IPS-18c (cell line): ENCODE measurements around the gene CBLN3.

Experiments
- H3K4me3 ChIP-seq: 2 replicates; pipeline ENCODE4 v1.7.0; 2013; ENCODE audit warnings: low read depth, mild to moderate bottlenecking, low read length, moderate library complexity; ENCODE audit not compliant: insufficient read depth
- H3K9me3 ChIP-seq: one replicate; pipeline ENCODE4 v1.6.1; 2013; ENCODE audit warnings: mild to moderate bottlenecking, low read length, moderate library complexity; ENCODE audit not compliant: control insufficient read depth, insufficient read depth

CBLN3 gene

DNA sequence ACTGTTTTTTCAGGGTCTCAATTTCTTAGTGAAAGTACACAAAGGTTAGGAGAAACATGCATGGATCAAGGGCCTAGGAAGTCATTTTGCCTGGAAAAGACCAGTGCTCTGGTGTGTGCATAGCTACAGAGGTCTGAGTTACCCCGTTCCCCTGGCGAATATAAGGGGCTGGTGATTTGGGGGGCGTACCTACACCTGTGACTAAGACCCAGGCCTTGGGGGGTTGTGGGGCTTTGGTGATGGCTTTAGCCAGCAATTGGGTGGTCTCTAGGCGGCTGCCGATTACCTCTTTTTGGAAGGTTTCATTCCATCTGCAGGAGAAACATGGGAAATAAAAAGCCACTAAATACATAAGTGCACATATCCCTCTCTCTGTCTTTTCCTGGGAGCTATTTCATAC lies 12.0 kb upstream of the CBLN3 start:
- peak overlapping the region; percentile 87; the same call in 1 of the 2 replicates for H3K4me3 ChIP-seq
- no peaks in the 10 kb centered on the region for H3K9me3 ChIP-seq

DNA sequence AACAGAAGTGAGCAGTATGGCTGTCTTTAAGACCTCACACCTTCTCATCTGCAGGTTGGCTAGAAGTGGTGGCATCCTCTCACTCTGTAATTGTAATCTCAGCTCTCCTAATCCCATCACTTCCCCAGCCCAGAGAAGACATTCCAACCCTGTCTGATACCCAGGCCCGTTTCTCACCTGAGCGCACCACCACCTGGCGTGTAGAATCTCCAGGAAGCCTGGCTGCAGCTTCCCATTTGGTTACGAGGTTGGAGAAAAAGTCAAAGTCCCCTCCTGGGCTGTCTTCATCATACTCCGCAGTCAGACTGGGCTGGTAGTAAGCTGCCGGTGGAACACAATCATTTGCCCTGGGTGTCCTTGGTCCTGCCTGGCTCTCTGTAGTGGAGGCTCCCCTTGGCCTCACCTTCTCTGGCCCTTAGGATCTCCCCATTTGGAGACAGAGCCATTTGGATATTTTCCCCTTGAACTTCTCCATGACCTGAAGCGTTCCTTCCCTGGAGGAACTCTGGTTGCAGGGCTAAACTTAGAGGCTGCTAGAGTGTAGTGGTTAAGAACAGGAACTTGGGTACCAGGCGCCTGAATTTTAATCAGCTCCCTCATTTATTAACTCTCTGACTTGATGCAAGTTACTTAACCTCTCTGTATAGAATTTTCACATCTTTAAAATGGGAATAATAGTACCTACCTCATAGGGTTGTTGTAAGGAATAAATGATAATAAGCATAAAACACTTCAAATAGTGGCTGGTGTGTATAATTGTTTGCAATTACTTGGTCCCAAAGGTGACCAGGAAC lies 11.3 kb upstream of the CBLN3 start:
- Histone ChIP-seq H3K4me3 (no peak overlapping the region), H3K9me3 (no peaks in the 10 kb centered on the region)

DNA sequence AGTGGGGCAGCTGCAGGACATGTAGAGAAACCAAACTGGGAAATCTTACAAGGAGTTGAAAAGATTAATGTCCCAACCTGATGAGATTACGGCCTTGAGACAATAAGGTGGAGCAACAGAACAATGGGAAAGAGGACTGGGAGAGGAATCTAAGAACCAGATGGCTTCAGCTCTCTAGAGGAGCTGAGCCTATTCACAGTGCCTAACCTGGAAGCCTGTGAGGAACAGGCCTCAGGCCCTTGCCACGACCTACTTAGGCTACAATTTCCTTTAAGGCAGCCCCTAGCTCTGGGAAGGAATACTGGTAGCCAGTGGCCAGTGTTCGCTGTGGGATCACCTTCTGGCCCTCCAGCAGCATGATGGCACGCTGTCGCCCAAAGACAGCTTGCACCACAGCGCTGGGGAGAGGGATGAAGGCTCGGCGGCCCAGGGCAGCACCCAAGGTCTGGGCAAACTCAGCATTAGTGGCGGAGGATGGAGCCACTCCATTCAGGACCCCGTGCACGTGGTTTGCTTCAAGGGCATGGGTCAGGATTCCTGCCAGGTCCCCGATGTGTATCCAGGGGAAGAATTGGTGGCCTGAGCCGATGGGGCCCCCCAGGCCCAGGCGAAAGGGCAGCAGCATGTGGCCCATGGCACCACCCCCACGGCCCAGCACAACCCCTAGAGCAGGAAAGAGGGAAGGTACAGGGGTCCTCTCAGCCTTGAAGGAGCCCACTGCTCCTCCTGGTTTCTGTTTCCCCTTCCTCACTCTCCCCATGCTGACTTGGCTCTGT lies 10.6 kb upstream of the CBLN3 start:
- H3K4me3 ChIP-seq: no peak overlapping the region

DNA sequence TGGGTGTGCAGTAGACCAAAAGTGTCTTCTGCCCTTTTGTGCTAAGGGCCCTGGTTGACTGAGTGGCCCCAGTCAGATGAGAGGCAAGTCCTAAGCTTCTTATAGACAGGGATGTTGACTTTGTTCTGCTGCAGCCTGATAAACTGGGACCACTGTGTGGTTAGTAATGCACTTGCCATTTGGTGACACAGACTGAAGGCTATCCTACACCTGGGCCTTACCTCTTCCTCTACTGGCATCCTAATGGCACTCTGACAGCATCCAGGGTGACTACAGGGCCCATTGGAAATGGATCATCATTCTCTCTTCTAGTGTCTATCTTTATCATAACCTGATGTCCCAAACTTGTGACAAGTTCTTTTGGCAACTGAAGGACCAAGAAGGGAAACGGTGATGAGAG lies 9.8 kb upstream of the CBLN3 start:
- H3K4me3 ChIP-seq: no peak overlapping the region
- no peaks in the 10 kb centered on the region for H3K9me3 ChIP-seq

More for the DNA sequence above, 10.6 kb upstream of the CBLN3 start:
- no peaks in the 10 kb centered on the region for H3K9me3 ChIP-seq

DNA sequence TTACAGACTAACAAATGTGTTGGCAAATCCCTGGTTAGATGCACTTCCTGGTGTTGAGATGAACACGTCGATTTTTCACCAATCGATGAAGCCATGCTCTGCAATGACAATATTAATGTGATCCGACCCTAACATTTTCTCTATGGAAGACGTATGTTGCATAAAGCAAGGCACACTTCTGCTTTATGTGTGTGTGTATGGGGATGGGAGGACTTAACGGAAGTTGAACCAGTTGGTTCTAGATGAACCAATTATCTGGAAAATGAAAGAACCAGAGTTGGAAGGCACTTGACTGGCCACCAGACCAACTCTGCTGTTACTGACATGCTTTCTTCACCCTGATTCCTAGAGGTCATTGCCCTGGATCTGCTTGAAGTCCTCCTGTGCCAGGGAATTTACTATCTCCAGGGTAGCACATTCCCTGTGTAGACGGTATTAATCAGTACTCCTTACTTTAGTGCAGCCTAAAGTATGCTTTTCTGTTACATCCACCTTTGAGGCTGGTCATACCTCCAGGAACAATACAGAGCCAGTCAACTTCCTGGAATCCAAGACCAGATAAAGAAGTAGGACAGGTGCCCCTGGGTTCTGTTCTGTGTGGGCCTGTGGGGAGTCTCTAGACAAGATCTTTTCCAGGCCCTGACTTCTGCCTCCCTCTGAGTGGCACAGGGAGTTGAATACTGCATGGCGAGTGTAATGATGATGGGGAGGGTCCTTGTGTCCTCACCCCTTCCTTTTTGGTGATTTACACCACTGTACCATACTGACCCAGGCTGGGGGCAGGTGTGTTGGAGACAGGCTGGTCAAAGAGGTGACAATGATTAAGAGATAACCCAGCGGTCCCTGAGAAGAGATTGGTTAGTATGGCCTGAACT lies 9.0 kb upstream of the CBLN3 start:
- Histone ChIP-seq H3K4me3 (no peak overlapping the region), H3K9me3 (no peaks in the 10 kb centered on the region)

DNA sequence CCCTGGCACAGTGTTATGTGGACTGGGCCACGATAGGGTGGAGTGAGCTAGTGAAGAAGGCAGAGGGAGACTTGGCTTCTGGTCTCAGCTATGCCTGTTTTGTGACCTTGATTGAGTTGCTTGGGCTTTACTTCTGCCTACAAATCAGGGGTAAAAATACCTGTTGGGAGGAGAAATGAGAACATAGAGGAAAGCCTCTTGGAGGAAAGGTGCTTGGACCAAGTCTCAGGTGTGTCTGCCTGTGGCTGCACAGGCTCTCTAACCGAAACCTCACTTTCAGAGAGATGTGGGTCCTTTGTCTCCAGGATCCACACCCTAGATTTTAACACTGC lies 8.2 kb upstream of the CBLN3 start:
- H3K4me3 ChIP-seq: no peak overlapping the region
- no peaks in the 10 kb centered on the region for H3K9me3 ChIP-seq

DNA sequence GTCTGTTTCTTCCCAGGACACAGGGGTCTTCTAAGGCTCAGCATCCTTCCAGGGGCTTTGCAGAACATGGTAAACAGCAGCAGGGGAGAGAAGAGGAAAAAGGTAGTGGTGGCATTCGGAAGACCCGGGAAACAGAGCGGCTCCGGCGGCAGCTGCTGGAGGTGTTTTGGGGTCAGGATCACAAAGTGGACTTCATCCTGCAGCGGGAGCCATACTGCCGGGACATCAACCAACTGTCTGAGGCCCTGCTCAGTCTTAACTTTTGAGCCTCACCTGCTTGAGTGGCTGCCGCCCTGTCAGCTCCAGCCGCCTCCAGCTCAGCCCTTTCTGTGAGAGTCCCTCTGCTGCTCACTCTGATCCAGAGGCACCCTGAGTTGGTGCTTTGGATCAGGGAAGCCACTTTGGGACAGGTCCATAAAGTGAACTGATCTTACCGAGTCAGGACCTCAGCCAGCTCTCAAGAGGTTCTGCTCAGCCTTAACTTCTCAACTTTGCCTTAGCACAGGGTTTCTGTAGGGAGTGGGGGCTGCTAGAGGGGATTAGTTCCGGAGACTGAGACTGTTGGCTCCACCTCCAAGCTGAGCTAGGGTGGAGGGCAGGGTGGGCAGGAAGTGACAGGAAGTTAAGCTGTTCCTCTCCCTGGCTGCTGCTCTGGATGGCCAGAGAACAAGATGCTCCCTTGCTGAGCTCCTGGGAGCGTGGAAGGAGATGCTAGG lies 7.7 kb upstream of the CBLN3 start:
- Histone ChIP-seq H3K4me3 (no peak overlapping the region), H3K9me3 (no peaks in the 10 kb centered on the region)

DNA sequence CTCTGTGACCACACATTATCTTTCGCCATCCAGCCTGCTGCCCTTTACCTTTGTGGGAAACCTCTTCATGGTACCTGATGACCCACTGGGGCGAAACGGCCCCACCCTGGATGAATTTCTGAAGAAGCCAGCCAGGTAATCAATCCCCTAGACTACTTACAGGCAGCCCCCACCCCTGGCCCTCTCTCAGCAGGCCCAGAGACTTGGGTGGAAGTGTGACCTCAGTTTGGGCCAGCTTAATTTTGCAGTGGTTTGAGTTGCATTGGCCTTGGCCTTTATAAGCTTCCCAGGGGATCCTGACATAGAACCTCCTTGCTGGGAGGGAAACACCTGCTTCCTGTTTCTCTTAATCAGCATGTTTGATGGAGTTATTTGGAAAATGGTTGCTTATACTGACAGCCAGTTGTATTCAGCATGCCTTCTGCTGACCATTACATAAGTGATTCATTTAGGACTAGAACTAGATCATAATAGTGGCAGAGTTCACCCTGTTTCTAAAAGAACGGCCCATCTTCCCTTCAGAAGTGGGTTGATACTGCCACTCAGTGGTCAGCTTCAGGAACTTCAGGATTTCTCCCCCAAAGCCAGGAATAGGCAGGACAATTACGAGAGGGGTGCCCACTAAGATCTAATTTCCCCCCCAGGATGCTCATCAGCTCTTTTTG lies 7.0 kb upstream of the CBLN3 start:
- no peaks in the 10 kb centered on the region for H3K9me3 ChIP-seq
- H3K4me3 ChIP-seq: no peak overlapping the region

DNA sequence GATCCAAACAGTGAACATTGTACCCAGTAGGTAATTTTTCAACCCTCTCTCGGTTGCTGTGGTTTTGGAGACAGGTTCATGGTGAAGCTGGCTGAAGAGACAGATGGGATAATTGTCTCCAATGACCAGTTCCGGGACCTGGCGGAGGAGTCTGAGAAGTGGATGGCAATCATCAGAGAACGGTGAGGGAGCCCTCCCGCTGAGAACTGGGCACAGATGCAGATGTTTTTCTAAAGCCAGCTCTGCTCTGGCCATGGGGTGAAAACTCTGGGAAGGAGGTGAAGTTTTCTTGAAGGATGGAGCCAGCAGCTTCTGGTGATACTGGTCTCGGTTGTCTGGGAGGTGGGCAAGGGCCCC lies 6.5 kb upstream of the CBLN3 start:
- H3K4me3 ChIP-seq: no peak overlapping the region
- no peaks in the 10 kb centered on the region for H3K9me3 ChIP-seq

DNA sequence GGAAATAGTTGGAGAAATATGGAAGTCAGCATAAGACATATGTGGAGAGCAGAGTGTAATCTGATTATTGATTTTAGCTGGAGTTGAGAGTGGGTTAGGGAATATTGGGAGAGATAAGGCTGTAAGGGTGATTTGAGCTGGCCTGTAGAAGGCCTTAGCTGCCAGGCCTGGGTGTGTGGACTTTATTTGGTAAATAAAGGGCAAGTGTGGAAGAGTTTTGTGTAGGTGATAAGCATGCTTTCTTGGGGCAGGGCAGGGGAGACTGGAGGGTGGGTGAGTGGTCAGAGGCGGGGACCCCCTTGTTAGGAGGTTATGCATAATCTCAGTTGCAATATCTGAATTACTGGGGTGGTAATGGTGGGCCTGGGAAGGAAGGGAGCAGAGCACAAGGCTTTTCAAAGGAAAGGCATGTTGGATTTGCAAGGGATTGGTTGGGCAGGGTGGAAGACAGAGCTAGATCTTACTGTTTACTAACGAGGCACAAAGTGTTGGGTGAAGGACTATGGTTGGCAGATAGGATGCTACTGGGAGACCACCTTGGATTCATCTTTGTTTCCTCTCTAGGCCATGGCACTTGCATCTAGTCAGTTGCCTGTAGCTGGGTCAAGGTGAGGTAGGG lies 5.8 kb upstream of the CBLN3 start:
- Histone ChIP-seq H3K4me3 (no peak overlapping the region), H3K9me3 (no peaks in the 10 kb centered on the region)

DNA sequence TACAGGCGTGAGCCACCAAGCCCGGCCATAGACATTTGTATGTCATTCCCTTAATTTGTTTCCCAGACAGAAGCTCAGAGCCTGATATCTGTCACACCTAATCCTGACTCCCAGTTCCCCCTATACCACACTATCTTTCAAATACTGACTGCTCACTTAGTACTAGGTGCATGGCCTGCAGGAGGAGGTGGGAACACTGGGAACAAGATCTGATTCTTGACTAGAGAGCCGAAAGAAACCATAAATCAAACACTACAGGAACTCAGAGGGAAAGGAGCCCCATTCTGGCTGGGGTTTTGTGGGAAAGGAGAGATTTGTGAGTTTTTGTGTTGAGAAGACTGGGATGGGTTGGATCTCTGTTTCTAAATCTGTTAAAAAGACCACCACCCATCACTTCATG lies 5.2 kb upstream of the CBLN3 start:
- Histone ChIP-seq H3K9me3 (no peaks in the 10 kb centered on the region), H3K4me3 (no peak overlapping the region)

DNA sequence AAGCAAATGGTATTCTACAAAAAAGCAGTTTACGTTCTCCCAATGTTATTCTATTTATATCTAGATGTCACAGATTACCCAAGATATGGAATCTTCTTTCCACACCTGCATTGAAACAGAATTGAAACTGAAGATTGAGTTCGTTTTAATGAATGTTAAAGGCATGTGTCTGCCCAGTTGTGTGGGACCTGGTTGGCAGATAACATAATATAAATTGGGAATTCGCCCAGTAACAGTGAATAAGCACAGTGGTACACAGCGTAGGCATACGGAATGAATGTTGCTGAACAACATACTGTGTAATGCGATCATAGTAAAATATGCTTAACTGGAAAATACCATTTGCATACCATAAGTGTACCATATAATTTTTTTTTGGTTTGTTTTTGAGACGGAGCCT lies 4.6 kb upstream of the CBLN3 start:
- Histone ChIP-seq H3K4me3 (no peak overlapping the region), H3K9me3 (no peaks in the 10 kb centered on the region)

DNA sequence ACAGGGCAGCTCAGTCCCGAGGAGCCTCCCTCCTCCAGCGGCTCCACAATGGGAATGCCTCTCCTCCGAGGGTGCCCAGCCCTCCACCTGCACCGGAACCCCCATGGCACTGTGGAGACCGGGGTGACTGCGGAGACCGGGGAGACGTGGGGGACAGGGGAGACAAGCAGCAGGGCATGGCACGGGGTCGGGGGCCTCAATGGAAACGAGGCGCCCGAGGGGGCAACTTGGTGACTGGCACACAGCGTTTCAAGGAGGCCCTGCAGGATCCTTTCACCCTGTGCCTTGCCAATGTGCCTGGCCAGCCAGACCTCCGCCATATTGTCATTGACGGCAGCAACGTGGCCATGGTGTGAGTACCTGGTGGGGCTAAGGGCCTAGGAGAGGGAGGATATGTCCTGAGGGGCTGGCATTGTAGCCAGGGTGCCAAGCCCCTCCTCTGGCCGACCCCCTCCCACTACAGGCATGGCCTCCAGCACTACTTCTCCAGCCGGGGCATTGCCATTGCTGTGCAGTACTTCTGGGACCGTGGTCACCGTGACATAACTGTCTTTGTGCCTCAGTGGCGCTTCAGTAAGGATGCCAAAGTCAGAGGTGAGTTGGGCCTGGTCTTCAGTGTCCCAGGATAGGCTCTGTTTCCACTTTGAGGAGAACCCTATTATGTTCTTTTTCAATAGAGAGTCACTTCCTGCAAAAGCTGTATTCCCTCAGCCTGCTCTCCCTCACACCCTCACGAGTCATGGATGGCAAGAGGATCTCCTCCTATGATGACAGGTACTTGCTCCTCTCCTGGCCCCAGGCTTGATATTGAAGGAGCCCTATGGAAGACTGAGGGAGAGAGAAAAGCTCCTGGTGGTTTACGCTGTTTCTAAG lies 3.0 kb upstream of the CBLN3 start:
- Histone ChIP-seq H3K9me3 (no peaks in the 10 kb centered on the region), H3K4me3 (no peak overlapping the region)

DNA sequence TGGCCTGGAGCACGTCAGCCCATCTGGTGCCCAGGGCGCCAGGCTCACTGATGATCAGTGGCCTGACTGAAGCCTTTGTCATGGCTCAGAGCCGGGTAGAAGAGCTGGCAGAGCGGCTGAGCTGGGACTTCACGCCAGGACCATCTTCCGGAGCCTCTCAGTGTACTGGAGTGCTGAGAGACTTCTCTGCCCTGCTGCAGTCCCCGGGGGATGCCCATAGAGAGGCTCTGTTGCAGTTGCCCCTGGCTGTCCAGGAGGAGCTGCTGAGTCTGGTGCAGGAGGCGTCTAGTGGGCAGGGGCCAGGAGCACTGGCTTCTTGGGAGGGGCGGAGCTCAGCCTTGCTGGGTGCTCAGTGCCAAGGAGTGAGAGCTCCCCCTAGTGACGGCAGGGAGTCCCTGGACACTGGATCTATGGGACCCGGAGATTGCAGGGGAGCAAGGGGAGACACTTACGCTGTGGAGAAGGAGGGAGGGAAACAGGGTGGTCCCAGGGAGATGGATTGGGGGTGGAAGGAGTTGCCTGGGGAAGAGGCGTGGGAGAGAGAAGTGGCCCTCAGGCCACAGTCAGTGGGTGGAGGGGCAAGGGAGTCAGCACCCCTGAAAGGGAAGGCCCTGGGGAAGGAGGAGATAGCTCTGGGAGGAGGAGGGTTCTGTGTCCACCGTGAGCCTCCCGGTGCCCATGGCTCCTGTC lies 2.2 kb upstream of the CBLN3 start:
- Histone ChIP-seq H3K4me3 (no peak overlapping the region), H3K9me3 (no peaks in the 10 kb centered on the region)
